GM21737 (cell line): Measurements from ENCODE around the gene CLPTM1L.
"Not testable (repeated sequence)": the region's sequence is repeated elsewhere in the genome, so short reads cannot be mapped to it uniquely, and the experiment has no call there.

Experiments used
- ATAC-seq: cut with Tn5 transposase; IDR thresholded peaks from one replicate; pipeline ENCODE4 v1.9.1; 2021; ENCODE audit warnings: mild to moderate bottlenecking, moderate library complexity; ENCODE audit not compliant: unreplicated experiment

Gene CLPTM1L

GRCh38 chr5:1294835-1295649 lies 49.9 kb downstream of the CLPTM1L start, which contains the start of gene TERT:
Gene TERT (minus strand): TSS chr5:1295068. CDS start chr5:1294989, 79 bp downstream.
- ATAC-seq: no peak

DNA sequence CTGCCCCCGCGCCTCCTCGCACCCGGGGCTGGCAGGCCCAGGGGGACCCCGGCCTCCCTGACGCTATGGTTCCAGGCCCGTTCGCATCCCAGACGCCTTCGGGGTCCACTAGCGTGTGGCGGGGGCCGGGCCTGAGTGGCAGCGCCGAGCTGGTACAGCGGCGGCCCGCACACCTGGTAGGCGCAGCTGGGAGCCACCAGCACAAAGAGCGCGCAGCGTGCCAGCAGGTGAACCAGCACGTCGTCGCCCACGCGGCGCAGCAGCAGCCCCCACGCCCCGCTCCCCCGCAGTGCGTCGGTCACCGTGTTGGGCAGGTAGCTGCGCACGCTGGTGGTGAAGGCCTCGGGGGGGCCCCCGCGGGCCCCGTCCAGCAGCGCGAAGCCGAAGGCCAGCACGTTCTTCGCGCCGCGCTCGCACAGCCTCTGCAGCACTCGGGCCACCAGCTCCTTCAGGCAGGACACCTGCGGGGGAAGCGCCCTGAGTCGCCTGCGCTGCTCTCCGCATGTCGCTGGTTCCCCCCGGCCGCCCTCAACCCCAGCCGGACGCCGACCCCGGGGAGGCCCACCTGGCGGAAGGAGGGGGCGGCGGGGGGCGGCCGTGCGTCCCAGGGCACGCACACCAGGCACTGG lies 50.6 kb downstream of the CLPTM1L start:
- no peak for ATAC-seq

DNA sequence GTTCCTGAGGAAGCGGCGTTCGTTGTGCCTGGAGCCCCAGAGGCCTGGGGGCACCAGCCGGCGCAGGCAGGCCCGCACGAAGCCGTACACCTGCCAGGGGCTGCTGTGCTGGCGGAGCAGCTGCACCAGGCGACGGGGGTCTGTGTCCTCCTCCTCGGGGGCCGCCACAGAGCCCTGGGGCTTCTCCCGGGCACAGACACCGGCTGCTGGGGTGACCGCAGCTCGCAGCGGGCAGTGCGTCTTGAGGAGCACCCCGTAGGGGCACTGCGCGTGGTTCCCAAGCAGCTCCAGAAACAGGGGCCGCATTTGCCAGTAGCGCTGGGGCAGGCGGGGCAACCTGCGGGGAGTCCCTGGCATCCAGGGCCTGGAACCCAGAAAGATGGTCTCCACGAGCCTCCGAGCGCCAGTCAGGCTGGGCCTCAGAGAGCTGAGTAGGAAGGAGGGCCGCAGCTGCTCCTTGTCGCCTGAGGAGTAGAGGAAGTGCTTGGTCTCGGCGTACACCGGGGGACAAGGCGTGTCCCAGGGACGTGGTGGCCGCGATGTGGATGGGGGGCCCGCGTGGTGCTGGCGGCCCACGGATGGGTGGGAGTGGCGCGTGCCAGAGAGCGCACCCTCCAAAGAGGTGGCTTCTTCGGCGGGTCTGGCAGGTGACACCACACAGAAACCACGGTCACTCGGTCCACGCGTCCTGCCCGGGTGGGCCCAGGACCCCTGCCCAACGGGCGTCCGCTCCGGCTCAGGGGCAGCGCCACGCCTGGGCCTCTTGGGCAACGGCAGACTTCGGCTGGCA lies 51.3 kb downstream of the CLPTM1L start:
- no peak for ATAC-seq

DNA sequence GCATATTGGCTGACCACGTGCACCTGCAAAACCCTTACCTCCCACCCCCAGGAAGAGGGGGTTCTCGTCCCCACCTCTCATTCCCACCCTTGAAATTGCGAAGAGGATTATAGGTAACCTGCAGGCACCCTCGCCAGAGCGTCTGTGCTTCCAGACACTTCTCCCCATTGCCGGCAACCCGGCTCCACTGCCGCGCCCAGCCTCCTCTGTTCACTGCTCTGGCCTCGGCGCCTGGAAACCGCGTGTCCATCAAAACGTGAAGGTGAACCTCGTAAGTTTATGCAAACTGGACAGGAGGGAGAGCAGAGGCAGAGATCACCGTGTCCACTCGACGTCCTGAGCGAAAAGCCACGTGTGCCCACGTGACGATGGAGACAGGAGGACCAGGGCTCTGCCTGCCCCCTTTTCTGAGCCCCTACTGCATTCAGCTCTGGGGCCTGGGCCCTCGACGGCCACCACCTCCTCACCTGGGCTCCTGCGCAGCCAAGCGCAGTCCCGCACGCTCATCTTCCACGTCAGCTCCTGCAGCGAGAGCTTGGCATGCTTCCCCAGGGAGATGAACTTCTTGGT lies 52.0 kb downstream of the CLPTM1L start:
- no peak for ATAC-seq

GRCh38 chr5:1292139-1292538 lies 52.8 kb downstream of the CLPTM1L start:
- no peak for ATAC-seq

- ATAC-seq: no peak
Observed at GRCh38 chr5:1291611-1292080, 53.3 kb downstream of the CLPTM1L start.

DNA sequence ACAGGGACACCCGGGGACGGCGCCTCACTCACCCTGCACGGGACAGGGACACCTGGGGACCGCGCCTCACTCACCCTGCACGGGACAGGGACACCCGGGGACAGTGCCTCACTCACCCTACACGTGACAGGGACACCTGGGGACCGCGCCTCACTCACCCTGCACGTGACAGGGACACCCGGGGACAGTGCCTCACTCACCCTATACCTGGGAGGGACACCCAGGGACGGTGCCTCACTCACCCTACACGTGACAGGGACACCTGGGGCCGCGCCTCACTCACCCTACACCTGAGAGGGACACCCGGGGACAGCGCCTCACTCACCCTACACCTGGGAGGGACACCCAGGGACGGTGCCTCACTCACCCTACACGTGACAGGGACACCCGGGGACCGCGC lies 53.9 kb downstream of the CLPTM1L start:
- not testable (repeated sequence) for ATAC-seq

GRCh38 chr5:1289559-1289958 lies 55.3 kb downstream of the CLPTM1L start:
- ATAC-seq: not testable (repeated sequence)

DNA sequence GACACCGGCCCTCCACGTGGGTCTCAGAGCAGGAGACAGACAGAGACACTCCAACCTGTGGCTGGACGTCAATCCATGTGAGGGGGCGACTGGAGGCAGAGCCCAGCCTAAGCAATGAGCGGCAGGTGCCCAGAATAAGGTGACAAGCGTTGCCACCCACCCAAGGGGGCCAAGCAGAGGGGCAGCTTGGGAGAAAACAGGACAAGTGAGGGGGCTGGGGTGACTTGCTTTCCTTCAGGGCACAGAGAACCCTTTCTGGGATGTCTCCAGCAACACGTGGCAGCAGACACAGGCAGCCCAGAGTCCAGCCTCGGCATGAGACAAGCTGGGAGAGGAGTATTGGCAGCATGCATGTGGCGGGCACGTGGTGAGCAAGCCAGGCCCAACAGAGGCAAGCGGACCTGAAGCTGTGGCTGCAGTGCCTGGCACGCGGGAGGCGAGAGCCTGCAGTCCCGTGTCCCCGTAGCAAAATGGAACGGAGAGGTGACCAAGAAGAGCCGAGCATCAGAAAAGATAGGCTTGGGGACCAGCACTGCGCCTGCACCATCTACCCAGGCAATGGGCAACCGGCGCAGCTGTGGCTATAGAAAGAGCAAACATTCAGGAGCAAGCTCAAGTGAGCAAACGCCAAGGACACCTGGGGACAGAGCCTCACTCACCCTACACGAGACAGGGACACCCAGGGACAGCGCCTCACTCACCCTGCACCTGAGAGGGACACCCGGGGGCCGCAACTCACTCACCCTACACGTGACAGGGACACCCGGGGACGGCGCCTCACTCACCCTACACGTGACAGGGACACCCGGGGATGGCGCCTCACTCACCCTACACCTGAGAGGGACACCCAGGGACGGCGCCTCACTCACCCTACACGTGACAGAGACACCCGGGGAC lies 56.2 kb downstream of the CLPTM1L start:
- ATAC-seq: no peak

DNA sequence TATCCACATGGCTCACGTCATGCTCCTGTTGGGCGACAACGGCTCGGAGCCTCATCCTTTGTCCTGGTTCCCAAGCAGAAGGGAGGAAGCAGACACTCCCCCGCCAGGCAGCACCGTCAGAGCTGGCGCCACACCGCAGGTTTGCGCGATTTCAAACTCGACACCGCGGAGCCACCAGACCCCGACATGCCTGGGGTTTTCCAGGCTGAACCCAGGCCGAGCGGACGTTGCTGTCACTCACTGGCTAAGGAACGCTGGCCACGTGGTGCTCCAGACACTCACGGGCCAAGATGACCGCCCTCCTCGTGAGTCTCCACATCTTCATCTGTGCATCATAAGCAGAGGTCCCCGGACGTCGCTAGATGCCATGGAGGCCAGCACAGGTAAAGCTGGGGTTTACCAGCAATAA lies 59.0 kb downstream of the CLPTM1L start:
- ATAC-seq: no peak

GRCh38 chr5:1285141-1285540 lies 59.8 kb downstream of the CLPTM1L start:
- no peak for ATAC-seq

GRCh38 chr5:1284336-1284970 lies 60.4 kb downstream of the CLPTM1L start:
- not testable (repeated sequence) for ATAC-seq

DNA sequence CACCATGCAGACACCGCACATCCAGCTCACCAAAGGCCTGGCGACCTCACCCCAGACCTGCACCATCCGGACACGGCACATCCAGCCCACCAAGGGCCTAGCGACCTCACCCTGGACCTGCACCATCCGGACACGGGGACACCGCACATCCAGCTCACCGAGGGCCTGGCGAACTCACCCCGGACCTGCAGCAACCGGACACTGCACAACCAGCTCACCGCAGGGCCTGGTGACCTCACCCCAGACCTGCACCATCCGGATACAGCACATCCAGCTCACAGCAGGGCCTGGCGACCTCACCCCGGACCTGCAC lies 61.2 kb downstream of the CLPTM1L start:
- not testable (repeated sequence) for ATAC-seq

DNA sequence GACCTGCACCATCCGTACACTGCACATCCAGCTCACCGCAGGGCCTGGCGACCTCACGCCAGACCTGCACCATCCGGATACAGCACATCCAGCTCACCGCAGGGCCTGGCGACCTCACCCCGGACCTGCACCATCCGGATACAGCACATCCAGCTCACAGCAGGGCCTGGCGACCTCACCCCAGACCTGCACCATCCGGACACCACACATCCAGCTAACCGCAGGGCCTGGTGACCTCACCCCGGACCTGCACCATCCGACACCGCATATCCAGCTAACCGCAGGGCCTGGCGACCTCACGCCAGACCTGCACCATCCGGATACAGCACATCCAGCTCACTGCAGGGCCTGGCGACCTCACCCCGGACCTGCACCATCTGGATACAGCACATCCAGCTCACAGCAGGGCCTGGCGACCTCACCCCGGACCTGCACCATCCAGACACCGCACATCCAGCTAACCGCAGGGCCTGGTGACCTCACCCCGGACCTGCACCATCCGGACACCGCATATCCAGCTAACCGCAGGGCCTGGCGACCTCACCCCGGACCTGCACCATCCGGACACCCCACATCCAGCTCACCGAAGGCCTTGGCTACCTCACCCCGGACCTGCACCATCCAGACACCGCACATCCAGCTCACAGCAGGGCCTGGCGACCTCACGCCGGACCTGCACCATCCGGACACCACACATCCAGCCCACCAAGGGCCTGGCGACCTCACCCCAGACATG lies 61.7 kb downstream of the CLPTM1L start:
- not testable (repeated sequence) for ATAC-seq

- ATAC-seq: no peak
Observed at GRCh38 chr5:1282131-1282992, 62.5 kb downstream of the CLPTM1L start.

DNA sequence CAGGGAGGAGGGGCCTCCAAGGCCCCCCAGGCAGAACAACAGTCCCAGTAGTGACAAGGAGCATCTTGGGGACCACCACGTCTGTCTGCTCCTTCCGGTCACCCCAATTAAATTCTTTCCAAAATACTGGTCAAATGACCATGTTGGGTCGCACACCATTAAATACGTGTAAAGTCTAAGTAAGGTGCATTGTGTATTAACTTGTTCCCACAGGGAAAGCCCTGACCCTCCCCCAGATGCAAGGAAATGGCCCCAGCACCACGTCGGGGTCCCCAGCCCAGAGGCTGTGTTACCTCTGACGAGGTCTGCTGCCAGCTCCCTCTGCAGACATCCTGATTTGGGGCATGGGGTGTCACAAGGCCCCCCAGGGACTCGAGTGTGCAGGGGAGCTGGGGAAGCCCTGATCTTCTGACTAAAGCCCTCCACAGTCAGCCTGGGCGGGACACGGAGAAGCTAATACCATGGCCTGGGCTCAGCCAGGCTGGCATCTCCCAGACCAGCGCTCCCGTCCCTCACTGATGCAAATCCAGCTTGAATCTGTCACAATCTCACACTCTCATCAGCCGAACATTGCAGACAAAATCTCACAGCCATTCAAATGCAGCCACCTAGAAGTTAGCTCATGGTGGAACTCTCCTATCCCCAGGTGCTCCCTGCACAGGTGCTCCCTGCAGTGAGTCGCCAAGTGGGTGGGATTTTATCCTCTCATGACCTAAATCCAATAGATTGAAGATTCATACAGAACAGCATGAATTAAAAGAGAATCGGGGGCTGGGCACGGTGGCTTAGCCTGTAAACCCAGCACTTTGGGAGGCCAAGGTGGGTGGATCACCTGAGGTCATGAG lies 63.6 kb downstream of the CLPTM1L start:
- no peak for ATAC-seq
